ENCODE measurements around the gene ADAMTS15. TPM values are rescaled to one million over a fixed set of nuclear protein-coding genes. Genes with fewer than 3 reads are reported as not detected.

Gene ADAMTS15
- total RNA-seq, 1 donor = under 0.01 TPM

- no peak for DNase-seq (ENCODE audit: low read depth in 2 of 3, low spot score in 2 of 3)
Measured at GRCh38 chr11:130476200-130476921, 27.9 kb downstream of the ADAMTS15 start.

- no peak for DNase-seq (ENCODE audit: low read depth in 2 of 3, low spot score in 2 of 3)
Measured at GRCh38 chr11:130476922-130477491, 28.6 kb downstream of the ADAMTS15 start.

- DNase-seq (ENCODE audit: low read depth in 2 of 3, low spot score in 2 of 3) = no peak
Measured at GRCh38 chr11:130477586-130478203, 29.2 kb downstream of the ADAMTS15 start.

GRCh38 chr11:130478204-130478701 lies 29.8 kb downstream of the ADAMTS15 start:
- no peak for DNase-seq (ENCODE audit: low read depth in 2 of 3, low spot score in 2 of 3)

GRCh38 chr11:130478881-130479280 lies 30.4 kb downstream of the ADAMTS15 start:
- DNase-seq (ENCODE audit: low read depth in 2 of 3, low spot score in 2 of 3) = no peak

- DNase-seq (ENCODE audit: low read depth in 2 of 3, low spot score in 2 of 3) = no peak
Measured at GRCh38 chr11:130480186-130480585, 31.7 kb downstream of the ADAMTS15 start.

- DNase-seq (ENCODE audit: low read depth in 2 of 3, low spot score in 2 of 3) = no peak
Measured at GRCh38 chr11:130480711-130481140, 32.3 kb downstream of the ADAMTS15 start.

- no peak for DNase-seq (ENCODE audit: low read depth in 2 of 3, low spot score in 2 of 3)
Measured at GRCh38 chr11:130483124-130483523, 34.7 kb downstream of the ADAMTS15 start.

- DNase-seq (ENCODE audit: low read depth in 2 of 3, low spot score in 2 of 3) = no peak
Measured at GRCh38 chr11:130485983-130486382, 37.5 kb downstream of the ADAMTS15 start.

- DNase-seq (ENCODE audit: low read depth in 2 of 3, low spot score in 2 of 3) = no peak
Measured at GRCh38 chr11:130486391-130486836, 38.0 kb downstream of the ADAMTS15 start.

- no peak for DNase-seq (ENCODE audit: low read depth in 2 of 3, low spot score in 2 of 3)
Measured at GRCh38 chr11:130486987-130487923, 38.8 kb downstream of the ADAMTS15 start.

GRCh38 chr11:130487924-130488815 lies 39.7 kb downstream of the ADAMTS15 start:
- DNase-seq (ENCODE audit: low read depth in 2 of 3, low spot score in 2 of 3) = no peak

GRCh38 chr11:130488848-130489584 lies 40.6 kb downstream of the ADAMTS15 start:
- no peak for DNase-seq (ENCODE audit: low read depth in 2 of 3, low spot score in 2 of 3)

- DNase-seq (ENCODE audit: low read depth in 2 of 3, low spot score in 2 of 3) = no peak
Measured at GRCh38 chr11:130489716-130490115, 41.3 kb downstream of the ADAMTS15 start.

GRCh38 chr11:130490682-130491449 lies 42.4 kb downstream of the ADAMTS15 start:
- DNase-seq (ENCODE audit: low read depth in 2 of 3, low spot score in 2 of 3) = no peak

GRCh38 chr11:130498181-130498580 lies 49.7 kb downstream of the ADAMTS15 start:
- DNase-seq (ENCODE audit: low read depth in 2 of 3, low spot score in 2 of 3) = no peak

- no peak for DNase-seq (ENCODE audit: low read depth in 2 of 3, low spot score in 2 of 3)
Measured at GRCh38 chr11:130499828-130500227, 51.4 kb downstream of the ADAMTS15 start.

- DNase-seq (ENCODE audit: low read depth in 2 of 3, low spot score in 2 of 3) = no peak
Measured at GRCh38 chr11:130504317-130504716, 55.9 kb downstream of the ADAMTS15 start.

Measured in hematopoietic multipotent progenitor cell (in vitro differentiated cells).